HEK293T (cell line): ENCODE data around the gene PCBP3.

Experiments used
- CTCF ChIA-PET: fragments of 350-600 bp; formaldehyde crosslinking; extraction: SDS; loops from one replicate; lab custom pipeline; 2021; ENCODE audit warnings: antibody characterized with exemption, inconsistent platforms; lab: Yijun Ruan, JAX
- POLR2A ChIA-PET: fragments of 350-600 bp; formaldehyde crosslinking; extraction: SDS; loops from one replicate; lab custom pipeline; 2020; ENCODE audit warnings: antibody characterized with exemption, inconsistent platforms; lab: Yijun Ruan, JAX
- DNase-seq: peaks from one replicate; pipeline ENCODE4 v3.0.0; 2012; ENCODE audit warnings: mixed read lengths; ENCODE audit errors: extremely low spot score
- ARNT ChIP-seq: fragments of 450-650 bp; IDR thresholded peaks from 2 replicates; pipeline ENCODE4 v1.6.1; 2017; ENCODE audit warnings: mild to moderate bottlenecking
- BHLHE40 ChIP-seq: fragments of 450-650 bp; IDR thresholded peaks from 2 replicates; pipeline ENCODE4 v1.6.1; 2016; ENCODE audit warnings: mild to moderate bottlenecking, moderate library complexity, borderline replicate concordance
- CTBP1 ChIP-seq: fragments of 450-650 bp; IDR thresholded peaks from 2 replicates; pipeline ENCODE4 v1.6.1; 2016; ENCODE audit warnings: borderline replicate concordance
- ELF4 ChIP-seq: fragments of 450-650 bp; IDR thresholded peaks from 2 replicates; pipeline ENCODE4 v1.6.1; 2017; ENCODE audit warnings: antibody characterized with exemption
- FOXA1 ChIP-seq: fragments of 450-650 bp; IDR thresholded peaks from 2 replicates; pipeline ENCODE4 v1.6.1; 2016; ENCODE audit warnings: mild to moderate bottlenecking
- FOXK2 ChIP-seq: fragments of 450-650 bp; IDR thresholded peaks from 2 replicates; pipeline ENCODE4 v1.6.1; 2016; ENCODE audit warnings: mild to moderate bottlenecking
- FOXM1 ChIP-seq: fragments of 450-650 bp; IDR thresholded peaks from 2 replicates; pipeline ENCODE4 v1.6.1; 2017; ENCODE audit warnings: mild to moderate bottlenecking, borderline replicate concordance
- HDGF ChIP-seq: fragments of 450-650 bp; IDR thresholded peaks from 2 replicates; pipeline ENCODE4 v1.6.1; 2017; ENCODE audit warnings: antibody characterized with exemption, borderline replicate concordance
- L3MBTL2 ChIP-seq: fragments of 450-650 bp; conservative IDR thresholded peaks from 2 replicates; pipeline ENCODE4 v1.6.1; 2016; ENCODE audit warnings: mild to moderate bottlenecking
- LEF1 ChIP-seq: fragments of 450-650 bp; IDR thresholded peaks from 2 replicates; pipeline ENCODE4 v1.6.1; 2017; ENCODE audit warnings: mild to moderate bottlenecking, borderline replicate concordance
- NFRKB ChIP-seq: fragments of 450-650 bp; IDR thresholded peaks from 2 replicates; pipeline ENCODE4 v1.6.1; 2016; ENCODE audit warnings: mild to moderate bottlenecking, moderate library complexity
- PKNOX1 ChIP-seq: fragments of 450-650 bp; IDR thresholded peaks from 2 replicates; pipeline ENCODE4 v1.6.1; 2016
- SP1 ChIP-seq: fragments of 450-650 bp; IDR thresholded peaks from 2 replicates; pipeline ENCODE4 v1.6.1; 2017
- SUZ12 ChIP-seq: fragments of 450-650 bp; IDR thresholded peaks from 2 replicates; pipeline ENCODE4 v1.6.1; 2016; ENCODE audit warnings: mild to moderate bottlenecking
- TARDBP ChIP-seq: fragments of 450-650 bp; IDR thresholded peaks from 2 replicates; pipeline ENCODE4 v1.6.1; 2016
- ZNF384 ChIP-seq: fragments of 450-650 bp; IDR thresholded peaks from 2 replicates; pipeline ENCODE4 v1.6.1; 2016

PCBP3 gene

GRCh38 chr21:45680215-45680614, 36.7 kb downstream of the PCBP3 start:
- no peak for DNase-seq
- TF ChIP-seq FOXM1 = no peak
- no peak for TF ChIP-seq PKNOX1
- TF ChIP-seq BHLHE40 = no peak
- no peak for TF ChIP-seq ARNT
- no peak for TF ChIP-seq SP1
- no peak for TF ChIP-seq ZNF384
- TF ChIP-seq FOXA1 = no peak
- no peak for TF ChIP-seq CTBP1
- TF ChIP-seq LEF1 = no peak
- TF ChIP-seq FOXK2 = no peak
- TF ChIP-seq ELF4 = no peak
- no peak for TF ChIP-seq NFRKB
- TF ChIP-seq SUZ12 = no peak
- no peak for TF ChIP-seq HDGF
- no peak for TF ChIP-seq TARDBP
- no peak for TF ChIP-seq L3MBTL2
- CTCF ChIA-PET = no interaction called here
- POLR2A ChIA-PET = no interaction called here

DNA sequence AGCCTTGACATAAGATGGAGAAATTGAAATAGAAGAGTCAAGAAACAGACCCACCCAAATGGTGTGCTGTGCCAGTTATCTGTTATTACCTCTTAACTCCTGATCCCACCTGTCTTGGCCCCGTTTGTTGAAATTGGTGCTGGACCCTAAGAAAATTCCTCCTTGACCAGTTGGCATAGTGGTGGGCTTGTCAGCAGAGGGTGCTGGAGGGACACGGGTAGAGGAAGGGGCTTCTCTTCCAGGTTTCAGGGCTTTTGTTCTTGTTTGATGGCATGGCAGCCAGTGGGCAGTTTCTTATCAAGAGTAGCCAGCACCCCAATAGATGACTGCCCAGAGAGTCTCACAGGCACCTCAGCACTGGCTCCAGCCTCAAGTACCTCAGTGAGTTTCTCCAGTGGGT, 51.6 kb downstream of the PCBP3 start:
- ChIA-PET POLR2A (no interaction called here), CTCF (no interaction called here)
- no peak for DNase-seq
- TF ChIP-seq HDGF = no peak
- TF ChIP-seq ELF4 = no peak
- no peak for TF ChIP-seq BHLHE40
- no peak for TF ChIP-seq SUZ12
- TF ChIP-seq NFRKB = no peak
- no peak for TF ChIP-seq CTBP1
- no peak for TF ChIP-seq FOXM1
- no peak for TF ChIP-seq FOXA1
- TF ChIP-seq LEF1 = no peak
- no peak for TF ChIP-seq ARNT
- TF ChIP-seq FOXK2 = no peak
- no peak for TF ChIP-seq PKNOX1
- TF ChIP-seq ZNF384 = no peak

DNA sequence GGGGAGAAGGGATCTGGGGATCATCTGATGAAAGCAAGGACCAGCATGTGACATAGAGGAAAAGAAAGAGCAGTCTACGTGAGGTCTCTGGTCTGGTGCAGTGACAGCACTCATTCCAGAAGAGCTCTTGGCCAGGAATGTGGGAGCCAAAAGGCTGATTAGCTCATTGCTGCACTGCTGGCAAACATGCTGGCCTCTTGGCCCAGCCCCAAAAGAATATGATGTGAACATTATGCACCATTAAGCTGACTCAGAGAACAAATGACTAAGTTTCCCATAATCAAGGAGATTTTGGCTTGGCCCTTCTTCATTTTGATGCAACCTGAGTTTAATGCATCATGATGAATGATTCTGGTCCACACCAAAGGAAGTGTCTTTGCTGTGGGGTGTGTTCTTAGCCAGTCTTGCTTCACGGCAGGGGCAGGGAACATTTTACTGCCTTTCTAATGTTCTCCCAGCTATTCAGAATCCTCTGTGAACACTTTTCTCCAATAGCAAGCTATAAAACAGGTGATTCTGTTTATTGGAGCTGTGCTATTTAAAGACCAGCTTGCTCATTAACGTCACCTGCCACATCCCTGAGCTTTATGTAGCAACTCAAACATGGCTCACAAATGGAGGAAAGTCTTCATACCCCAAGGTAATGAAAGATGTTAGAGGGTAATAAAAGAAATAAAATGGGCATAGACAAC, 55.1 kb downstream of the PCBP3 start:
- ChIA-PET POLR2A (no interaction called here), CTCF (no interaction called here)
- TF ChIP-seq HDGF (no peak), FOXK2 (no peak), FOXM1 (no peak), SP1 (no peak), CTBP1 (no peak), SUZ12 (no peak), TARDBP (no peak), LEF1 (no peak), ELF4 (no peak), FOXA1 (no peak), PKNOX1 (no peak), BHLHE40 (no peak), ZNF384 (no peak), NFRKB (no peak), L3MBTL2 (no peak), ARNT (no peak)
- no peak for DNase-seq

- ChIA-PET CTCF (no interaction called here), POLR2A (no interaction called here)
- no peak for DNase-seq
- TF ChIP-seq SP1 = no peak
- no peak for TF ChIP-seq ZNF384
- no peak for TF ChIP-seq FOXM1
These were observed 55.9 kb downstream of the PCBP3 start for GRCh38 chr21:45699251-45699942.

- no peak for DNase-seq
- POLR2A ChIA-PET = no interaction called here
- TF ChIP-seq PKNOX1 = no peak
- no peak for TF ChIP-seq FOXK2
- TF ChIP-seq SP1 = no peak
- TF ChIP-seq NFRKB = no peak
- TF ChIP-seq ARNT = no peak
- TF ChIP-seq TARDBP = no peak
- CTCF ChIA-PET = no interaction called here
These were observed 56.4 kb downstream of the PCBP3 start for GRCh38 chr21:45699966-45700365.

GRCh38 chr21:45700461-45700860, 56.9 kb downstream of the PCBP3 start:
- ChIA-PET CTCF (no interaction called here), POLR2A (no interaction called here)
- no peak for TF ChIP-seq TARDBP
- no peak for DNase-seq
